WTC11 (cell line): ENCODE data around the gene PFDN2.

Experiments used
- NFE2L1 ChIP-seq: sonication (generic); formaldehyde crosslinking; IDR thresholded peaks from 2 replicates; pipeline ENCODE4 v1.8.1; 2023; ENCODE audit warnings: missing genetic modification reagents
- TF ChIP-seq, protein P1 (sequence below): sonication (generic); formaldehyde crosslinking; IDR thresholded peaks from 2 replicates; pipeline ENCODE4 v1.8.0; 2022; ENCODE audit warnings: mild to moderate bottlenecking, missing genetic modification reagents

GRCh38 chr1:161159087-161159912 lies 41.5 kb upstream of the PFDN2 start, which contains the start of gene USP21:
- no peak for TF ChIP-seq NFE2L1 (CRISPR knock-in tag)
- TF ChIP-seq, protein P1, sequence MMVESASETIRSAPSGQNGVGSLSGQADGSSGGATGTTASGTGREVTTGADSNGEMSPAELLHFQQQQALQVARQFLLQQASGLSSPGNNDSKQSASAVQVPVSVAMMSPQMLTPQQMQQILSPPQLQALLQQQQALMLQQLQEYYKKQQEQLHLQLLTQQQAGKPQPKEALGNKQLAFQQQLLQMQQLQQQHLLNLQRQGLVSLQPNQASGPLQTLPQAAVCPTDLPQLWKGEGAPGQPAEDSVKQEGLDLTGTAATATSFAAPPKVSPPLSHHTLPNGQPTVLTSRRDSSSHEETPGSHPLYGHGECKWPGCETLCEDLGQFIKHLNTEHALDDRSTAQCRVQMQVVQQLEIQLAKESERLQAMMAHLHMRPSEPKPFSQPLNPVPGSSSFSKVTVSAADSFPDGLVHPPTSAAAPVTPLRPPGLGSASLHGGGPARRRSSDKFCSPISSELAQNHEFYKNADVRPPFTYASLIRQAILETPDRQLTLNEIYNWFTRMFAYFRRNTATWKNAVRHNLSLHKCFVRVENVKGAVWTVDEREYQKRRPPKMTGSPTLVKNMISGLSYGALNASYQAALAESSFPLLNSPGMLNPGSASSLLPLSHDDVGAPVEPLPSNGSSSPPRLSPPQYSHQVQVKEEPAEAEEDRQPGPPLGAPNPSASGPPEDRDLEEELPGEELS (CRISPR knock-in tag), result no peak
